Ecto neural progenitor cell (in vitro differentiated cells): ENCODE results near the gene SLC22A7.
A peak's percentile ranks its signal among the peaks of the same experiment; 100 is the strongest.

Source experiments
- DNase-seq: peaks from one replicate; pipeline ENCODE4 v3.0.0-alpha.2; 2018; ENCODE audit warnings: low spot score

Gene SLC22A7

DNA sequence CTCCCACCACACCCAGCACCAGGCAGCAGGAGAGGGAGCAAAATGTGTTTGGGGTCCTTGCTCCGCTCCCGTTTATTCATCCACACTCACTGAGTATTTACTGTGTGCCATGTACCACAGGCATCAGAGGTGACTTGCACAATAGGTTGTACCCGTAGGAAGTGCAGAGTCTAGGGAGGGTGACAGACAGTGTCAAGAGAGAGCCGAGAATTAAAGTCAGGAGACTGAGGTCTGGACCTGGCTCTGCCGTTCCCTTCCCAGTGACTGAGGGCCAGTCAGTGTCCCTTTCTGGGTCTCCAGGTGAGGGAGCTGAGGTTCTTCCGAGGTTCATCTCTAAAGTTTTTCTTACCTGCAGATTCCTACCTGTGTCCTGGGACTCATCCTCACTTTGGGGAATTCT is 32.5 kb upstream of the SLC22A7 start:
- DNase-seq: no peak

- DNase-seq: no peak
Observed at GRCh38 chr6:43267619-43268354, 30.3 kb upstream of the SLC22A7 start.

DNA sequence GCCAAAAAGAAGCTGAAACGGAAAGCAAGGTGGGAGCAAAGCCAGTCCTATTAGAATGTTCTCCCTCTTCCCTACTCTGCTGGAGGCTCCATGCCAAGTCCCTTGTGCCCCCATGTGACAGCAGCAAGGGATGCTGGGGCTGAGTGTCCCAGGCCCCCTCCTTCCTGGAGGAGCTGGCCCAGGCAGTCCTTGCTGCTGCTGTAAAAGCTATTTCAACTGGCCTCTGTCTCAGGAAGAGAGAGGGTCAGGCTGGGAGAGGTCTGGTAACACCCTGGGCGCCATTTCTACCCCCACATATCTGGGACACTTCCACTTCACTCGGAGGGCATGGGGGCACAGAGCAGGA is 29.7 kb upstream of the SLC22A7 start:
- DNase-seq: no peak

GRCh38 chr6:43268782-43269272 is 29.2 kb upstream of the SLC22A7 start:
- no peak for DNase-seq

DNA sequence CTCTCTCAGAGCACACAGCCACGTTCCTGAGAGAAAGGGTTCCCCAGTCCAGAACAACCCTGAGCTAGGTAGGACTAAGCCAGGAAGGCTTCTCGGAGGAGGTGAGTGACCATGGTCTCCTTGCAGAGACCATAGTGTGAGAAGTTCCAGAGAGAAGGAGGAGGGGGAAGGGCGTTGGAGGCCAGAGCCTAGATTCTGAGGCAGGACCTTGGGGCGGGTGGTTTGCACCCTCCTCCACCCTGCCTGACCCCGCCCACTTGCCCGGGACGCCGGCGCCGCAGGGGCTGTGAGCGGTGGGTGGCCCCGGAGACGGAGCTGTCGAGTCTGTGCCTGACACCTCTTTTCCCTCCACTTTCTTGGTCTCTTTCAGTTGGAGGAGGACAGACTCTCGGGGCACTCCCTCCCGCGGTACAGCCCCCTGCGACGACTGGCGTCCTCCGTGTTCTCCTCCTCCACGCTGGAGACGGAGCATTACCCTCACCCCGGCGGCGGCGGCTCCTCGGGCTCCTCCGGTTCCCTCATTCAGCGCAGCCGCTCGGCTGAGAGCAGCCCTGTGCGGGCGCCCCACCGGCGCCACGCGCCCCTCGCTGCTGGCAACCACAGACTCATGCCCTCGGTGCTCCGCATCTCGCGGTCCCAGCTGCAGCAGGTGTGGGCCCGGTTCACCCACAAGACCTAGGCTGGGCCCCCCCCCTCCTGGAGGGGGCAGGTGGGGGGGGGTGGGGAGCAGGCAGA is 28.6 kb upstream of the SLC22A7 start:
- DNase-seq: no peak

DNA sequence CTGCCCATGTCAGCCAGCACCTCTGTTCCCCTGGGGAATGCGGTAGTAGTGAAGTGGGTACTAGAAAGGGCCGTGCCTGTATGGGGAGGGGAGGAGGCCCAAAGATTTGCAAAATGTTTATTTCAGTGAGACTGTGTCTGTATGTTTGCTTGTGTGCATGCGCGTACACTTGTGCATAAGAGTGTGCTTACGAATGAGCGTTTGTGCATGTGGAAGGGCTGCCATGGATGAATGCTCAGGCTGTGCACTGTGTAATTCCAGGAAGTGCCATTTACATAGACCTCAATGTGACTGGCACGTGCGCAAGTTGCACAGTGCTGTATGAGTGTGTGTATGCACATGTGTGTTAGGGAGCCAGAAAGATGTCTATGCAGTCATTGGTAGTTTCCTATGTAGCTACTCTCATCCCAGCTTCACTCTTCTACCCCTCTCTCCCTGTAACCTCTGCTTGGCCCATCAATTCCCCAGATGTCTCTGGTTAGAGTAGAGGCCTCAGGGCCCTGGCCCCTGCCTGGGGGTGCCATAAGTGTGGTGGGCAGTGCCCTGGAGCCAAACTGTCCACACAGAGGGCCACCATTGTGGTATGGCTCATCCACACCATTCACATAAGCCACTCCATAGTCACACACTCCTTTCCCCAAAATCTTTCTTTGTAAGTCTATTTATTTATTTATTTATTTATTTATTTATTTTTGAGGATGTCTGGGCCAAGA is 26.8 kb upstream of the SLC22A7 start:
- no peak for DNase-seq

DNA sequence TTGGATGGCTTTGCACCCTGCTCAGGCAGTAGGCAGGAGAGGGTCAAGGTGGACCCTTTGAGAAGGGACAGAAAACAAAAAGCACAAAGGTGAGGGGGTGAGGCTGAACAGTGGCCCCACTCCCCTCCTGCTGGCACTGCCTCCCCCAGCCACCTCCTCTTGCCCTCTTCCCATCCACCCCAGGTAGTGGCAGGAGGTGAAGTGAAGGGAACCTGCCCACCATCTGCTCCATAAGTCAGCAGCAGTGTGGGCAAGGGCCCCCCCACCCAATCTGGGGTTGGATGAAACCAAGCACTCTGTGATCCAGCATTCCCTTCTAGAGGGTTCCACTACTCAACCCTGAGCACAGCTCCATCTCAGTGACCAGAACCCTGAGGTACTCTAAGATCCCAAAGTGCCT is 26.1 kb upstream of the SLC22A7 start:
- DNase-seq: no peak

- no peak for DNase-seq
Observed at GRCh38 chr6:43273707-43274106, 24.4 kb upstream of the SLC22A7 start.

- DNase-seq: no peak
Observed at GRCh38 chr6:43274127-43274915, 23.7 kb upstream of the SLC22A7 start.

DNA sequence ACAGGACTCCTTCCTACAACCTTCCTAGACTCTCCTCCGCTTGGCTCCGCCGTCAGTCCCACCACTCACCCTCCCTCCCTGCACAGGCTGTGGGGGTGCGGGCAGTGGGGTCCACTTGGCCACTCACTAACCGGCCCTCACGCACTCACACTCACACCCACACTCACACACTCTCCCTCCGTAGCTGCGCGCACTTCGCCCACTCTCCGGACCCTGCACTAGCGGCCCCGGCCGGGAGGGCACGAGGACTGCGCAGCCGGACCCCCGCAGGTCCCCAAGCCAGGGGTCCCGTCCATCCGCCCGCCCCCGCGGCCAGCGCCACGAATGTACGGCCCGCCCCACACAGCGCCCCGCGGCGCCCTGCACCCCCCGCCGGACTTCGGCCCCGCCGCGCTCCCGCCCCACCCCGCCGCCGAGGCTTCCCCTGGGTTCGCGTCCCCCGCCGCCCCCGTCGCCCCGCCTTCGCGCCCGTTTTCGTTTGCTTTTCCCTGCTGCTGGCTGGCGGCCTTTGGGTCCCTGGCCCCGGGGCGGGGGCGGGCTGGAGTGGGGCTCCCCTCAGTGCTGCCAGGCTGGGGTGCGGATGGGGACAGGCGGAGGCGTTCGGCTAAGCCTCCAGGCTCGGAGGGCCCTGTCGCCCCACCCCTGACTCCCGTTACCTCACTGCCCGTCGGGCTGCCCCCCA is 23.0 kb upstream of the SLC22A7 start:
- DNase-seq: peak; percentile 67

DNA sequence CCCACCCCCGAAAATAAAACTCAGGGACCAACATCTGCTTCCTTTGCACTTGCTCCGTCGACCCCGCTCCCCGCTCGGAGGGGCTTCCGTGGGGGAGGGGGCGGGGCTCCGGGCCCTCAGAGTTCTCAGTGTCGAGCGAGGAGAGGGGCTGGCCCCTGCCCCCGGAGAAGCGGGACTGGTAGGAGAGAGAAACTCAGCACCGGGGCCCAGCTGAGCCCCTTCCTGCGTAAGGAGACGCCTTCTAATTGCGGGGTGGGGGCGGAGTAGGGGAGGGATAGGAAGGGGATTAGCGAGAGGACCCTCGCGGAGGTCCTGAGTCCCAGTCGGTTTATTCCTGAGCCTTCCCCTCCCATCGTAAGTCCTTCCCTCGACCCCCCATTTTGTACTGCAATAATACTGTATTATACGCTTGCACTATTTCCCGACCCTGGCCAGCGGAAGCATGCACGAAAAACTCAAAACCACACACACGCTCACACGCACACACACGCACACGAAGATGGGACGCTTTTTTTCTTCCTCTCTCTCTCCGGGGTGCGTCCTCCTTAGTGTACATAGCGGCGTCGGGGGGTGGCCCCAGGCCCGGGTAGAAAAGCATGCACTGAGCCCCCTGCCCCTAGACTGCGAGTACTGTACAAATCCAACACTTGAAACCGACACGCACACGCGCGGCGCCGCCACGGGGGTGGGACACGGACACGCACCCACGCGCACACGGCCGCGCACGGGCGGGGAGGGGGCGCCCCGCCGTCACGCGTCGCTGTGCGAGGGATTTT is 22.1 kb upstream of the SLC22A7 start:
- peak; percentile 67 for DNase-seq

GRCh38 chr6:43276577-43277305 is 21.3 kb upstream of the SLC22A7 start:
- no peak for DNase-seq

- DNase-seq: no peak
Observed at GRCh38 chr6:43277306-43277642, 20.8 kb upstream of the SLC22A7 start.

- no peak for DNase-seq
Observed at GRCh38 chr6:43277643-43278523, 20.2 kb upstream of the SLC22A7 start.

- DNase-seq: no peak
Observed at GRCh38 chr6:43278524-43279078, 19.5 kb upstream of the SLC22A7 start.

DNA sequence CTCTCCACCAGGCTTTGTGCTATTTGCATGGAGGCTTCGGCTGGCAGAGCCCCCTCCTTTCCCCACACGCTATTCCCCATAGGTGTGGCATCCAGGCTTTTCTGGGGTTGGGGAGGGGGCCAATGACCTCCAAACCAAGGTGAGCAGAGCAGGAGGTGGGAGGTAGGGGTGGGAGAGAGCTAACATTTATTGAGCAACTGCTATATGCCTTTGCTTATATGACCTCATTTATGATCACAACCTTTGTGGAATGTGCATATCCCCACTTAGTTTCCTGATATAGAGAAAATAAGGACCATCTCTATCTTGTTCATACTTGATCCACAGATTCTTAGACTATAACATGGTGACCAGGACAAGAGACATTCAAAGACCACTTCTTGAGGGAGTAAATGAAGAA is 17.8 kb upstream of the SLC22A7 start:
- no peak for DNase-seq

DNA sequence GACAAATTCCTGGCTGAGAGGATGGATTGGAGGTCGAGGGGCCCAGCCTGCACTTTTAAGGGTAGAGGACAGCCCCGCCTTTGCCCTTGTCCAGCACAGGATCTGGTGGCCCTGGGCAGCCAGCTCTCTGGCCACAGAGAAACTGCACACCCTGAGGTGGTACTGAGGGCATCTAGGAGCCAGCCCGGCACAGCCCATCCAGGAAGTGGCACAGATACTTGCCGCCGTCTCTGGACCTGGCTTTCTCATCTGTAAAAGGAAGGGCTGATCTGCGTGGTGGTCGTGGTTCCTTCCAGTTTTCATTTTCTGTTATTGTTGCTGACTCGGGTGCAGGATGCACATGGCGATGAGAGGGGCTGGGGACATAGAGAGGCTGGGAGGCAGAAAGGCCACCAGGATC is 16.0 kb upstream of the SLC22A7 start:
- no peak for DNase-seq

DNA sequence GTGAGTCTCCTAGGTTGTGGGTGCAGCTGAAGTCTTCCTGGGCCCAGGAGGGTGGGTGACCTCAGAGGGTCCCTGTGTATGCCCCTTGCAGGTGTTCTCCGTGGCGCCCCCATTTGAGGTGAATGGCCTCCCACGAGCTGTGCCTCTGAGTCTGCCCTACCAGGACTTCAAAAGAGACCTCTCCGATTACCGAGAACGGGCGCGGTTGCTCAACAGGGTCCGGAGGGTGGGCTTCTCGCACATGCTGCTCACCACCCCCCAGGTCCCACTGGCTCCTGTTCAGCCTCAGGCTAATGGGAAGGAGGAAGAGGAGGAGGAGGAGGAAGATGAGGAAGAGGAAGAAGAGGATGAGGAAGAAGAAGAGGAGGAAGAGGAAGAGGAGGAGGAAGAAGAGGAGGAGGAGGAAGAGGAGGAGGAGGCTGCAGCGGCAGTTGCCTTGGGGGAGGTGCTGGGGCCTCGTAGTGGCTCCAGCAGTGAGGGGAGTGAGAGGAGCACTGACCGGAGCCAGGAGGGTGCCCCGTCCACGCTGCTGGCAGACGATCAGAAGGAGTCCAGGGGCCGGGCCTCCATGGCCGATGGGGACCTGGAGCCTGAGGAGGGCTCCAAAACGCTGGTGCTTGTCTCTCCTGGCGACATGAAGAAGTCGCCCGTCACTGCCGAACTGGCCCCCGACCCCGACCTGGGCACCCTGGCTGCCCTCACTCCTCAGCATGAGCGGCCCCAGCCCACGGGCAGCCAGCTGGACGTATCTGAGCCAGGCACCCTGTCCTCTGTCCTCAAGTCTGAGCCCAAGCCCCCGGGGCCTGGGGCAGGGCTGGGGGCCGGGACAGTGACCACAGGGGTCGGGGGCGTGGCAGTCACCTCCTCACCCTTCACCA is 15.2 kb upstream of the SLC22A7 start:
- DNase-seq: no peak
